Measurements from ENCODE around the gene C4BPB.

C4BPB gene

DNA sequence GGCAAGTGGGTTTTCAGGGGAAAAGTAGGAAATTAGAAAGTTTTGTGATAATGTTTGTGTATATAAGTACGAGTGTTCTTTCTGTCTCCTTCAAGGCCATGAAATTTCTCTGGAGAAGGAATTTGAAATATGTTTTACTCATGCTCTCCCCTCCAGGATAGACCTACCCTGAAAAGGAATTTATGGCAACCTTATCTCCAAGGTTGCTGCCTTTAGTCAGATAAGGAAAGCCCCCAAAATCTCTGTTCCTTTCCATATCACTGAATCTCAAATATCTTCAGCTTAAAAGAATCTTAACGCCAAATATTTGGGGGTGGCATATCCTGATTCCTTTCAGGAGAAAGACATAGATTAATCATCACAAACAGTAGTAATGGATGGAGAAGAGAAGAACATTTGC is 499 bp upstream of the C4BPB start:
- DNase-seq = no peak

- no peak for DNase-seq
Observed at GRCh38 chr1:207089627-207090355, 1.1 kb downstream of the C4BPB start.

- DNase-seq = no peak
Observed at GRCh38 chr1:207091200-207091908, 2.7 kb downstream of the C4BPB start.

GRCh38 chr1:207093944-207094343 is 5.3 kb downstream of the C4BPB start:
- DNase-seq = no peak

- no peak for DNase-seq
Observed at GRCh38 chr1:207097871-207098324, 9.2 kb downstream of the C4BPB start.

DNA sequence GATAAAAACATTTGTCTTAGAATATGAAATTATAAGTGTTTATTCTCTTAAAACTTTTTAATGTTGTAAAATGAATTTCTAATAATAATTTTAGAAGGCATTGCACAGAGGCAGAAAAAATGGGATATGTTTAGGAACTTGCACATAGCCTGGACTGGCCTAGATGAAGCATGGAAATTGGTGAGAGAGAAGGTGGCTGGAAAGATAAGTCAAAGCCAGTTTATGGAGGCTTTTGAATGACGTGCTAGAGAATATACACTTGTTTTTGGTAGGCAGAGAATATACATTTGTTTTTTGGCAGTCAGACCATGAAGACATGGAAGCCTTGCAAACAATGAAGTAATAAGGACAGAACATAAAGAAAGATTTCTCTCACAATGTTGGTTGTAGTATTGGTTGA is 13.1 kb downstream of the C4BPB start:
- no peak for DNase-seq

DNA sequence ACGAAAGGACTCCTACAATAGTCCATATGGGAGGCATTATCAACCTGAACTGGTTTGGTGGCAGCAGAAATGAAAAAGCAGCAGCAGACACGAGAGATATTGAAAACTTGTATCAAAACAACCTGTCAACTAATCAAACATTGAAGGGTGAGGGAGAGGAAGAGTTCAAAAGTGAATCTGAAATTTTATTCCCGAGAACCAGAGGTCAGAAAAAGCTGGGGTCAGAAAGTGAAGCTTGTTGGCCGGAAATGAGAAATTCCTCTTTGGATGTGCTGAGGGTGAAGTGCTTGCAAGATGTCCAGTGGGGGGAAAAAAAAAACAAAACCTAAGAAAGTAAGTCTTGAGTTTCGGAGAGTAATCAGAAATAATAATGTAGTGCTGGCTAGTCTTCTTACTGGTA is 13.5 kb downstream of the C4BPB start:
- no peak for DNase-seq

DNA sequence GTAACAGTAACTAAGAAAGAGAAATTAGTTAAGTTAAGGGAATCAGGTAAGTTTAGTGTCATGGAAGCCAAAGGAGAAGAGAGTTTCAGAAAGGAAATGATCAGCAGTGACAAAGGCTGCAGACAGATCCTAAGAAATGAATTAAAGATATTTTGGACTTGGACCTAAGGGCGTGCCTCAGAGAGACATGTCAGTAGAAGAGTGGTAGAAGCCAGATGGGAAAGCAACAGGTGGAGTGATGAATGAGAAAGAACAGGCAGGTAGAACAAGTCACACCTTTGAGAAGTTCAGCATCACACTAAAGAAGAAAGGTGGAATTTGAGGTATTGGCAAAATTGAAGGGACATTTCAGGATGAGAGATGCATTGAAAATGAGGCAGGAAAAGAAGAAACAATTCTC is 14.0 kb downstream of the C4BPB start:
- no peak for DNase-seq

DNA sequence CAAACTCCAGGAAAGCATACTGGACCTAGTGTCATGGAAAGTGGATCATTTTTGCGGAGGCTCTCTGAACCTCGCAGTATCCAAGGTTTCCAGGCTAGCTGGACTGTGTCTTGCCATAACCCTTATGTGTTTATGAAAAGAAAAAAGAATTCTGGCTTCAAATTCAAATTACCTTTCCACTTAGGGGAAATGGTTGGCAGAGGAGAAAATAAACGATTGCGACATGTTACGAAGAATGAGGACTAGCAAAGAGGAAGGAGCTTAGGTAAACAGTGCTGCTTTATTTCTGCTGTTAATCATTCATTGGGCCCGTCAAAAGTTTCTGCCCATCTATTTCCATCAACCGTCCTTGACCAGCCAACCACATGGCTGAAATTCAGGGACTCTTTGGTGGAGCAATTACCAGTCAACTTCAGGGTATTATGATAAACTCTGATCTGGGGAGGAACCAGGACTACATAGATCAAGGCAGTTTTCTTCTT is 15.3 kb downstream of the C4BPB start, which contains the start of gene C4BPA:
TSS of gene C4BPA (plus strand) at position 342 of the 482 bp plus-strand sequence. CDS start 8,793 bp downstream, outside the sequence.
- no peak for DNase-seq

GRCh38 chr1:207109004-207109403 is 20.3 kb downstream of the C4BPB start:
- DNase-seq = peak; percentile 5

DNA sequence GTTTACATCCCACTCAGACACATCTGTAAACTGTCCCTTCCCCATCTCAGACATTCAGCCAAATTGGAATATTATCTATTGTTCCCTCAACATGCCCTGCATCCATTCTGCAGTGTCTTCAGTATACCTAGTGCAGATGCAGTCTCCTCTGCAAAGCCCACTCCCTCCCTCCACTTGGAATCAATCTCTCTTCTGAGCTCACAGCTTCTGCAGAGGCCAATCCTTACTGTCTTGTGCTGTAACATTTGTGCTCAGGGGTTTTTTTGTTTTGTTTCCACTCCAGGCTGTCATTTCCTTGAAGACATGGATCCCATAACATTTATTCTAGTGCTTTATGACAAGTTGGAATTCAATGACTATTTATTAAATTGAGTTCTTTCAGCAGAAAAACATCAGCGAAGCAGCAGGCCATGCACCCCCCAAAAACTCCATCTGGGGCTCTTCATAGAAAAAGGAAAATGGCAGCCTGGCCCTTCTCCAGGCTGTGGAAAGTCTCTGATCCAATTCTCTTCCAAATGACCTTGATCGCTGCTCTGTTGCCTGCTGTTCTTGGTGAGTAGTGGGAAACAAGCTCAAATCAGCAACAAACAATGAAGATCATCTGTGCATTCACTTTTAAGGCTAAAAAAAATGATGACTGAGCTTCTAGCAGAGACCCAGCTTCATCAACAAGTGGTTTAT is 24.1 kb downstream of the C4BPB start:
- no peak for DNase-seq

- DNase-seq = no peak
Observed at GRCh38 chr1:207115269-207115668, 26.6 kb downstream of the C4BPB start.

GRCh38 chr1:207124389-207124788 is 35.7 kb downstream of the C4BPB start:
- no peak for DNase-seq

GRCh38 chr1:207128336-207128921 is 39.8 kb downstream of the C4BPB start:
- no peak for DNase-seq

GRCh38 chr1:207129053-207129452 is 40.4 kb downstream of the C4BPB start:
- DNase-seq = no peak

DNA sequence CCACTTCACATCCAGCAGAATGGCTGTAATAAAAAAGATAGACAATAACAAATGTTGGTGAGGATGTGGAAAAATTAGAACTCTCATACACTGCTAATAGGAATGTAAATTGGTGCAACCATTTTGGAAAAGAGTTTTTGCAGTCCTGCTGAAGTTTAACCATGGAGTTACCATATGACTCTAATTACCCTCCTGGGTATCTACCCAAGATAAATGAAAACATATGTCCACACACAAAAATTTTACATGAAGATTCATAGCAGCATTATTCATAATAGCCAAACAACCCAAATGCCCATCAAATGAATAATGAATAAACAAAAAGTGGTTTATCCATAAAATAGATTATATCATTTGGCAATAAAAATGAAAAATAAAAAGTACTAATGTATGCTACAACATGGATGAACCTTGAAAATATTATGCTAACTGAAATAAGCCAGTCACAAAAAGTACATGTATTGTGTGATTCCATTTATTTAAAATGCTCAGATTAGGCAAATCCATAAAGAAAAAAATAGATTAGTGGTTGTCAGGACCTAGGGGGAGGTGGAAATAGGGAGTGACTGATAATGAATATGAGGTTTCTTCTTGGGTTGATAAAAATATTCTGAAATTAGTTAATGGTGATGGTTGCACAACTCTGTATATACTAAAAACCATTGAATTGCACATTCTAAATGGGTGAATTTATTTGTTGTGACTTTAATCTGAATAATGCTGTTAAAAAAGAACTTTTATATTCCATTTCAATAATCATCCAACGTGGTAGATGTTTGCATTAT is 41.8 kb downstream of the C4BPB start:
- no peak for DNase-seq

GRCh38 chr1:207131163-207131562 is 42.5 kb downstream of the C4BPB start:
- no peak for DNase-seq

- no peak for DNase-seq
Observed at GRCh38 chr1:207134581-207134980, 45.9 kb downstream of the C4BPB start.

DNA sequence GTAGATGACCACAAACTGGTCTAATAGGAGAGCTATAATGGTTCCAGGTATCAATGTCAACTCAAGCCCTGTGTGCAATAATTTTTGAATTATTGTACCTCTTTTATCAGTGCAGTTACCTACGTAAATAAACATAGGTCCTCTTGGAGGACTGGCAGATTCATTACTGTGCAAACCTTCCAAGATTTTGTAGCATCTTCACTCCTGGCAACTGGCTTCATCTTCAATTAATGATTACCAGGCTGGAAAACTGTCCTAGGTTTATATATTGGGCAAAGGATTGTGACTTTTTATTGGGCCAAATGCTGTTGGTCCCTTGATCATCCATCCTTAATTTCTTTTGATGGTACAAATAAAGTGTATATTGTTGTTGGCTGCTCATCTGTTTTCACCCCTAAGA is 51.0 kb downstream of the C4BPB start:
- DNase-seq = no peak

DNA sequence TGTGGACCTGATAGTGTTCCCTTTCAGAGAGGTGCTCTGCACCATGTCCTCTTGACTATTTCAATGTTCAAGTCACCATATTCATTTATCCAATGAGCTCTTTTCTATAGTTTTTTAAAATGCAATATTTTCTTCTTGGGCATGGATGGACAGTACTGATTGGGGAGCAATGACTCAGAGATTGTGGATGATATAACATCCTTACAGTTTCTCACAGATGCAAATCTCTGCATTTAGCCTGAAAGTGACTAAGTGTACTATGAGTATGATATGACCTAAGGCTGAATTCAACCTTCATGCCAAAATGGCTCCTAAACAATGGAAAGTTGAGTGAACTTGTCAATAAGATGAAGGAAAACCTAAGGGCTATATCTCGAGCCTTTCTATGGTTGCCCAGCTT is 51.9 kb downstream of the C4BPB start:
- DNase-seq = no peak

DNA sequence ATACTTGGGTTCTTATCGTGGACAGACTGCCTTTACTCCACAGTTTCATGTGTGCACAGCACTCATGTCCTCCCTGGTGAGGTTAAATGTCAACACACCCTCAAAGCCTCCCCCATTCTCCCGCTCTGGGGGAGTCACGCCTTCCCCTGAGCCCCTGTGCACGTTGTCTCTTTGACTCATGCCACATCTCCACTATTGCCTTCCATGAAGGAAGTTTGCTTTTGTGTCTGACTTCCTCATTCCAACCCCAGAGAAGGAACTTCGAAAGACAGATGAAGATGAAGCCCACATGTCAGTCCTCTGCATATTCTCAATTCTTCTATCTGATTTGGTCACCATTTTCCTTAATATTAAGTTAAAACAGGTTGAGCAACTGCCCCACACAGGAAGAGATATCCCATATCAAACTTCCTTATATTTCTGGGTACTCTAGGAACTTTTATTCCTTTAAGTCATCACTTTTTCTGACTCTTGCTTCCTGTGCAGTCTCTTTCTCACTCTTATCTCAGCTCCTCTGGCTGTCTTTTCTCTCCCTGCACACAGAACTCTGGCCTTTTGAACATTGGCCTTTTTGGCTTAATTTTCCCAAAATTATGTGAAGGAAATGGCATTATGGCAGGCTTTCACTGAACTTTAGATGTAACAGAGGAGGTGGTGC is 56.9 kb downstream of the C4BPB start:
- no peak for DNase-seq

Measured in NCI-H69 (cell line).